GM19395 (cell line): ENCODE results near the gene CCDC57.
A peak's percentile ranks its signal among the peaks of the same experiment; 100 is the strongest.
"Not testable (repeated sequence)": the region's sequence is repeated elsewhere in the genome, so short reads cannot be mapped to it uniquely, and the experiment has no call there.

Experiments used
- ATAC-seq: cut with Tn5 transposase; IDR thresholded peaks from one replicate; pipeline ENCODE4 v1.9.1; 2021; ENCODE audit warnings: mild to moderate bottlenecking, moderate library complexity; ENCODE audit not compliant: unreplicated experiment

Gene CCDC57

GRCh38 chr17:82212331-82213250 lies at the start of gene CCDC57:
TSS of gene CCDC57 (minus strand) at chr17:82212842. CDS start at chr17:82201944, 10,898 bp downstream.
- ATAC-seq = peak; percentile 64

- ATAC-seq = no peak
Observed at GRCh38 chr17:82262344-82262743, 49.7 kb upstream of the CCDC57 start.

GRCh38 chr17:82259972-82260961 lies 47.6 kb upstream of the CCDC57 start:
- ATAC-seq = not testable (repeated sequence)

- ATAC-seq = no peak
Observed at GRCh38 chr17:82258555-82258954, 45.9 kb upstream of the CCDC57 start.

GRCh38 chr17:82257473-82257872 lies 44.8 kb upstream of the CCDC57 start:
- ATAC-seq = no peak

- no peak for ATAC-seq
Observed at GRCh38 chr17:82256242-82256885, 43.7 kb upstream of the CCDC57 start.

- ATAC-seq = no peak
Observed at GRCh38 chr17:82255402-82255972, 42.8 kb upstream of the CCDC57 start.

- not testable (repeated sequence) for ATAC-seq
Observed at GRCh38 chr17:82254746-82255145, 42.1 kb upstream of the CCDC57 start.

- ATAC-seq = not testable (repeated sequence)
Observed at GRCh38 chr17:82254096-82254495, 41.5 kb upstream of the CCDC57 start.

- no peak for ATAC-seq
Observed at GRCh38 chr17:82253179-82253544, 40.5 kb upstream of the CCDC57 start.

GRCh38 chr17:82252511-82253178 lies 40.0 kb upstream of the CCDC57 start:
- ATAC-seq = no peak

- ATAC-seq = no peak
Observed at GRCh38 chr17:82250868-82251500, 38.3 kb upstream of the CCDC57 start.

- no peak for ATAC-seq
Observed at GRCh38 chr17:82249896-82250581, 37.4 kb upstream of the CCDC57 start.

GRCh38 chr17:82248815-82249674 lies 36.4 kb upstream of the CCDC57 start:
- no peak for ATAC-seq

- ATAC-seq = no peak
Observed at GRCh38 chr17:82247856-82248671, 35.4 kb upstream of the CCDC57 start.

GRCh38 chr17:82247182-82247823 lies 34.7 kb upstream of the CCDC57 start:
- no peak for ATAC-seq
